ENCODE results near the gene LCA5L. TPM values are rescaled to one million over a fixed set of nuclear protein-coding genes. Genes with fewer than 3 reads are reported as not detected.

Gene LCA5L
- total RNA-seq, 2 experiments from 2014 or later = not detected

DNA sequence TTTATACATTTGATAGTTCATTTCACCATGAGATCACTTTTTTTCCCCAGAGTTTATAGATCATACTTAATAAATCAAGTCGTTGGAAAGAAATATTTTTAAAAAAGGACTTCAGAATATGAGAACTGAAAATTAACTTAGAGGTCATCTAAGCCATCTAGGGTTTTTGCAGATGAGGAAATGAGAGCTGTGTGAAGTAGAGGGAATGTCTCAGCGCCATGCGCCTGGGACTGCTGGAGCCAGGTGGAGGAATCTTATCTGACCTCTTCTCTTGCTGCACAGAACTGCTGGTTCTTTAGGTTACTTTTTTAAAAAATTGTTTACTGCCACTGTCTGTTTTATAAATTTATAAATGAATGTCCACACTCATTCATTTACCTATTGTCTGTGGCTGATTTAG lies 17.7 kb upstream of the LCA5L start:
- CTCF ChIA-PET = no interaction called here
- Mint-ChIP-seq H3K27me3 (no peaks in the 10 kb centered on the region), H3K4me3 (no peak overlapping the region), H3K36me3 (peaks cover 4% of the 10 kb centered on the region), H3K4me1 (peaks cover 4% of the 10 kb centered on the region), H3K27ac (no peak overlapping the region), H3K9me3 (ENCODE audit: low read depth) (no peaks in the 10 kb centered on the region)
- ATAC-seq (no peak), DNase-seq (no peak)

DNA sequence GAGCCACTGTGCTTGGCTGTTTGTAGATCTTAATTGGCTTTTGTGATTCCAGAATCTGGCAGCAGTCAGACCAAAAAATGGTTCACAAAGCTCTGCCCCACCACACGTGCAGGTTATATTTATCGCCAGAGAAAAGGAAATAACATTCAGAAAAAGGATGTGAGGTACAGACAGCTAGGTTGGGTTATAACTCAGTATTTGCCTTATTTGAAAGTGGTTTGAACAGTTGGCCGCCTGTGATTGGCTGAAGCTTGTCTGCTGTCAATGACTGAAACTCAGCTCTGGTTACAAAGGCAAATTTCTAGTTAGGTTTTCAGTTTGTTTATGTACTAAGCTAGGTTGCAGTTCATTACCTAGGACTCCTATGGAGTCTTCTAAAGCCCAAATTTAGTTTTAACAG lies 15.8 kb upstream of the LCA5L start:
- H3K36me3 Mint-ChIP-seq = peaks cover 4% of the 10 kb centered on the region
- no peaks in the 10 kb centered on the region for H3K9me3 Mint-ChIP-seq (ENCODE audit: low read depth)
- CTCF ChIA-PET = interaction anchor here (1.0 kb wide), 1 partner anchor 20 kb away, joined by 4 read pairs; no protein-coding TSS in a partner anchor
- peaks cover 4% of the 10 kb centered on the region for H3K4me1 Mint-ChIP-seq
- no peak overlapping the region for H3K27ac Mint-ChIP-seq
- DNase-seq (no peak), ATAC-seq (no peak)
- no peak overlapping the region for H3K4me3 Mint-ChIP-seq
- H3K27me3 Mint-ChIP-seq = no peaks in the 10 kb centered on the region

DNA sequence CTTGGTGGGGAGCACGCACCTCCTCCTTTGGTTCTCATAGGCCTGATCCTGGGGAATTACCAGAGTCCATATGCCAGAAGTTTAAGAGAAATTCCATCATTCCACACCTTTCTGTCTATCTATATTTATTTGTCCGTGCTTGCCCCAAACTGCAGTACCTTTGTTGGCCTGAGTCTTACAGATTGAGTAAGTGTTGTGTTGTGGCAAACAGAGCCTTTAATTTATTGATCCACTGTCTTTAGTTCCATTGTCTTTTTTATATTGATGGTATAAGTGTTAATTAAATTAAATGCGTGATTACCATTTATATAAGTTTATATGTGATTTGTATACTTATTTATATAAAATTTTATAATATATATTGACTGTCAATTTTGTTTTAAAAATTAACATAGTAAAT lies 11.1 kb upstream of the LCA5L start:
- H3K27ac Mint-ChIP-seq = no peak overlapping the region
- H3K4me3 Mint-ChIP-seq = no peak overlapping the region
- H3K9me3 Mint-ChIP-seq (ENCODE audit: low read depth) = no peaks in the 10 kb centered on the region
- peaks cover 4% of the 10 kb centered on the region for H3K4me1 Mint-ChIP-seq
- ATAC-seq (no peak), DNase-seq (no peak)
- H3K27me3 Mint-ChIP-seq = no peaks in the 10 kb centered on the region
- CTCF ChIA-PET = no interaction called here
- peaks cover 1% of the 10 kb centered on the region for H3K36me3 Mint-ChIP-seq

DNA sequence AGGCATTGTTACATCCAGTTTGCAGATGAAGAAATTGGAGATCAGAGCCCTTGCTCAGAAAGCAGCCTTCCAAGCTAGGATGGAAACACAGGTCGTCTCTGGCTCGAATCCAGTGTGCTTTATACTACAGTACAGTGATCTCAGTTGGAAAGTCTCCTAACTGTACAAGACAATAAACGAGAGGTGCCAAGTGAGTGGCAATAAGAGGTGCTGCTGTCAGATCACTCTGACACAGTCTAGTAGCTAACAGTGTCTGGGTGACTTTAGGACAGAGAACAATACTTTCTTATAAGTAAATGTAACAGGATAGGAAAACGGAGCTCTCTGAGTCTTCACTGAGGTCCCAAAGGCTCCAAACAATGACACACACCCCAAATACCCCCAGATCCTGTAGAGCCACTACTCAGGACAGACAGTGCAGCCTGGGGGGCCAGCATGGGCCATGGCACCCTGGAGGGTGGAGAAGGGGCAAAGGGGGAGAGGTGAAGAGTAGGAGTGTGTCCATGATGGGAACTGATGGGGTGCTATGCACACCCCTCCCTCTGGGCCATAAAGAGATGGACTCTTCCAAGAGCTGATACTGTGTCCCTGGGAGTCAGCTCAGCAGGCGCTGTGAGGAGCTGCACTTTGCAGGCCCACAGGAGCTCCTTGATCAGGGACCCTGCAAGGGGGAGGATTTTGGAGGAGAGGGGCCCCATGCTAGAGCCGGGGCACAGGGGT lies 9.5 kb upstream of the LCA5L start:
- no peaks in the 10 kb centered on the region for H3K9me3 Mint-ChIP-seq (ENCODE audit: low read depth)
- no peaks in the 10 kb centered on the region for H3K27me3 Mint-ChIP-seq
- H3K36me3 Mint-ChIP-seq = no peaks in the 10 kb centered on the region
- no peaks in the 10 kb centered on the region for H3K4me1 Mint-ChIP-seq
- CTCF ChIA-PET = no interaction called here
- H3K27ac Mint-ChIP-seq = no peak overlapping the region
- ATAC-seq = no peak
- H3K4me3 Mint-ChIP-seq = no peak overlapping the region
- no peak for DNase-seq

DNA sequence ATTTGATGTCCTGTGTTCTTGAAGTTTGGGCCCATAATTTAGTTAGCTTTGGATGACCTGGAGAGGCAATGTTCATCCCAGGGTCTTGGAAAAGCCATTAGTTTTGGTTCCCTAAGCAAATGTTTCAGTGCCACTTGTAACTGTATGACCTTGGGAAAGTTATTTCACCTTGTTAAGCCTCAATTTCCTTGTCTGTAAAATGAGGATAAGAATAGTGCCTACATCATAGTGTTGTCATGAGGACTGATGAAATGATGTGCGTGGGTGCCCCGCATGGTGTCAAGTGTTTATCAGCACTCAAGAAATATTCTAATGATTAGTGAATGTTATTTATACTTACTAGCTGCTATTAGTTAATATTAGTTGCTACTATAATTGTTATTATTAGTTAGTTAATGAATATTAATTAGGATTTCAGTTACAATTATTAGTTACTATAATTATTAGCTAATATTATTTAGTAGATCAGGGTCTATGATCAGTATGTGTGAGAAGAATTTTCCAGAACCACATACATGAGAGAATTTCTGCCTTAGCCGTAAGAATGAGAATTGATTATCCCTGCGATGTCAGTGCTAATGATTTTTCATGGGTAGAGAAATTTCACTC lies 8.1 kb upstream of the LCA5L start:
- no peaks in the 10 kb centered on the region for H3K27me3 Mint-ChIP-seq
- CTCF ChIA-PET = no interaction called here
- DNase-seq = no peak
- H3K36me3 Mint-ChIP-seq = no peaks in the 10 kb centered on the region
- no peak for ATAC-seq
- H3K4me1 Mint-ChIP-seq = no peaks in the 10 kb centered on the region
- H3K27ac Mint-ChIP-seq = no peak overlapping the region
- H3K4me3 Mint-ChIP-seq = no peak overlapping the region
- H3K9me3 Mint-ChIP-seq (ENCODE audit: low read depth) = no peaks in the 10 kb centered on the region

DNA sequence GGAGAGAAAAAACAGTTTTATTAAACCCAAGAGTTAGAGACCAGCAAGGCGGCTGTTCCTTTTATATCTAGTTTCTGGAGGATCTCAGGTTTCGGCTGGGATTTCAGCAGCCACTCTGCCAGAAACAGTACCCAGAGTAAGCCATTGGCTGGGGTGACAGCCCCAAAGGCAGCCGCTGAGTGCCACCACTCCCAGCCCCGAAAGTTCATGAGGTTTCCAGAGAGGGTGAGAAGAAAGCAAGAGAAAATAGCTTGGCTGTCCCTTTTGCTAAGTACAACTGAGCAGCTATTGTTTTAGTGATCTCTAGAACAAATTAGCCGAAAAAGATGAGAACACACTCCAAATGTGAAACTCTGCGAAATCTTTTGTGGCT lies 7.4 kb upstream of the LCA5L start:
- Mint-ChIP-seq H3K27ac (no peak overlapping the region), H3K9me3 (ENCODE audit: low read depth) (no peaks in the 10 kb centered on the region), H3K27me3 (peaks cover 3% of the 10 kb centered on the region), H3K4me1 (no peaks in the 10 kb centered on the region), H3K36me3 (no peaks in the 10 kb centered on the region), H3K4me3 (no peak overlapping the region)
- ATAC-seq (no peak), DNase-seq (no peak)
- CTCF ChIA-PET = no interaction called here

DNA sequence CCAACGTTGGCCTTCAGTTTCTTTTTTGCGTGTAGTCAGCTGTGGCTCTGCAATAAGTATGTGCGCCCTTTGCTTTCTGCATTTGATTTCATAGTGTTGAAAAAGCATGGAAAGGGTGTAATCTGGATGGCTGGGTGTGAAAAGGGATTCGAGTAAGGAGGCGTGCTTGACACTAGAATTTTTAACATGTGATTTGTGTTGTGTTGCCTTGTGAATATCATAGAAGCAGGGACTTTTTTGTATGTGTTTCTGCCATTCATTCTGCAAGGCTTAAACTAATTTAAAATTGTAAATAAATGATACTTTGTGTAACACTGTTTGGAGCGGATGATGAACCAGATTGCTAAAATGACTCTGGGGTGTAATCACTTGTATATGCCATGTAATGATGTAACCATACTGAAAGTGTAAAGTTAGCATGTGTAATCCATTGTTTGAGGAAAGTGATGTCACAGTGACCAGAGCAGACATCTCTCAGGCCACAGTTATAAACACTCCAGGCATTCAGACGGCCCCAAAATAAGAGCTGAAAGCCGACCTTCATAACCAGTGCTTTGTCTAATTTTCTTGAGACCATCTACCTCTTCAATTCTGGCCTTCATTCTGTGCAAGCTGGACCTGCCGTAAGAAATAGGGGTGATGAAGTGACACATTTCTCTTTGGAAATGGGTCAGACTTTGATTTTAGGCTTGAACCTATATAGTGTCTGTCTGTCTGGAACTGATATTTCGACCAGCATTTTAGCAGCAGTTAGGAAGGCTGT lies 6.8 kb upstream of the LCA5L start:
- H3K4me1 Mint-ChIP-seq = no peaks in the 10 kb centered on the region
- CTCF ChIA-PET = no interaction called here
- H3K27me3 Mint-ChIP-seq = peaks cover 3% of the 10 kb centered on the region
- ATAC-seq (no peak), DNase-seq (no peak)
- H3K4me3 Mint-ChIP-seq = no peak overlapping the region
- H3K27ac Mint-ChIP-seq = no peak overlapping the region
- H3K9me3 Mint-ChIP-seq (ENCODE audit: low read depth) = no peaks in the 10 kb centered on the region
- no peaks in the 10 kb centered on the region for H3K36me3 Mint-ChIP-seq

DNA sequence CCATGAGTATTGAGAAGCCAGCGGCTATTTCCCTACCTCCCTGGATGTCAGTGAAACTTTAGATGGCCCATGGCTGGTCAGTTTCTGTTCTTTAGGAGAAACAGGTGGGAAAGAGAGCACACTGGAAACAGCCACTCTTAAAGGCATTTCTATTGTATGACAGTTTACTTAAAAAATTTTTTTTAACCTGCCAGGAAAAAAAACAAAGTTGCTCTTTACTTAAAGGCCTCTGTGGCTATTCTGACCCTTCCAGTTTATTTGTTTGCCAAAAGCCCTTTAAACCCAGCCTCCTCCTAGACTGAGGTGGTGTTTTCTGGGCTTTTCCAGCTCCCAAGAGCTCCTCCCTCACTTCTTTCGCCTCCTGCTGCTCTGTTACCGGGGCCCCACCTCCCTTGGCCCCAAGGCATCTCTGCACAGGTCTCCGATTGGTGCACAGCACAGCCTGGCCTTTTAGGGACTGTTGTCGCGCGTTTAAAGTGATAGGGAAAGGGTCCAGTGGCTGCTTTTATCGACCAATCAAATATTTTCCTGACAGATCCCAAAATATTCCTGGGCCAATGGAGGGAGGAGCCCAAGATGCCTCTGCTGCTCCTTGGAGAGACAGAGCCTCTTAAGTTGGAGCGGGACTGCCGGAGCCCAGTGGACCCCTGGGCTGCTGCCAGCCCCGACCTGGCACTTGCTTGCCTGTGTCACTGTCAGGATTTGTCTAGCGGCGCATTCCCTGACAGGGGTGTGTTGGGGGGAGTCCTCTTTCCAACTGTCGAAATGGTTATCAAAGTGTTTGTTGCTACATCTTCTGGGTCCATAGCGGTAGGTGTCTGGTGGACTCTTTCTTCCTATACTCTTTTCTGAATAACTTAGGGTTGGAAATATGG lies 6.0 kb upstream of the LCA5L start, which contains the start of gene SH3BGR:
Gene SH3BGR (plus strand): TSS at position 639 of the 875 bp plus-strand sequence. CDS start 127 bp downstream, at position 766.
- no peaks in the 10 kb centered on the region for H3K9me3 Mint-ChIP-seq (ENCODE audit: low read depth)
- peaks cover 3% of the 10 kb centered on the region for H3K27me3 Mint-ChIP-seq
- CTCF ChIA-PET = no interaction called here
- H3K4me1 Mint-ChIP-seq = peaks cover 6% of the 10 kb centered on the region
- no peak for DNase-seq
- no peaks in the 10 kb centered on the region for H3K36me3 Mint-ChIP-seq
- ATAC-seq = no peak
- no peak within 1 kb of the TSS for H3K4me3 Mint-ChIP-seq
- no peak within 1 kb of the TSS for H3K27ac Mint-ChIP-seq

DNA sequence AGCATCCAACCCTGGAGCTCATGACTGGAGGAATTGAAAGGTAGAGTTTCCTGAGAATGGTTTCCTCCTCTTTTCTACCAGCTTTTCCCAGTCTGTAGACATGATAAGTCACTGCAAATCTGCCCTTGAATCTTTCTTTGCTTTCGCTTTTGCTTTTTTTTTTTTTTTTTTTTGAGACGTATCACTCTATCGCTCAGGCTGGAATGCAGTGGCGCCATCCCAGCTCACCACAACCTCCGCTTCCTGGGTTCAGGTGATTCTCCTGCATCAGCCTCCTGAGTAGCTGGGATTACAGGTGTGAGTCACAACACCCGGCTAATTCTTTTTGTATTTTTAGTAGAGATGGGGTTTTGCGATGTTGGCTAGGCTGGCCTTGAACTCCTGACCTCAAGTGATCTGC lies 1.7 kb upstream of the LCA5L start:
- no peak for ATAC-seq
- no peak for DNase-seq
- Mint-ChIP-seq H3K36me3 (no peaks in the 10 kb centered on the region), H3K9me3 (ENCODE audit: low read depth) (no peaks in the 10 kb centered on the region), H3K27me3 (peaks cover 19% of the 10 kb centered on the region), H3K27ac (no peak overlapping the region), H3K4me3 (no peak overlapping the region), H3K4me1 (peaks cover 20% of the 10 kb centered on the region)
- CTCF ChIA-PET = interaction anchor here (0.6 kb wide), 1 partner anchor 48 kb away, joined by 3 read pairs; no protein-coding TSS in a partner anchor

DNA sequence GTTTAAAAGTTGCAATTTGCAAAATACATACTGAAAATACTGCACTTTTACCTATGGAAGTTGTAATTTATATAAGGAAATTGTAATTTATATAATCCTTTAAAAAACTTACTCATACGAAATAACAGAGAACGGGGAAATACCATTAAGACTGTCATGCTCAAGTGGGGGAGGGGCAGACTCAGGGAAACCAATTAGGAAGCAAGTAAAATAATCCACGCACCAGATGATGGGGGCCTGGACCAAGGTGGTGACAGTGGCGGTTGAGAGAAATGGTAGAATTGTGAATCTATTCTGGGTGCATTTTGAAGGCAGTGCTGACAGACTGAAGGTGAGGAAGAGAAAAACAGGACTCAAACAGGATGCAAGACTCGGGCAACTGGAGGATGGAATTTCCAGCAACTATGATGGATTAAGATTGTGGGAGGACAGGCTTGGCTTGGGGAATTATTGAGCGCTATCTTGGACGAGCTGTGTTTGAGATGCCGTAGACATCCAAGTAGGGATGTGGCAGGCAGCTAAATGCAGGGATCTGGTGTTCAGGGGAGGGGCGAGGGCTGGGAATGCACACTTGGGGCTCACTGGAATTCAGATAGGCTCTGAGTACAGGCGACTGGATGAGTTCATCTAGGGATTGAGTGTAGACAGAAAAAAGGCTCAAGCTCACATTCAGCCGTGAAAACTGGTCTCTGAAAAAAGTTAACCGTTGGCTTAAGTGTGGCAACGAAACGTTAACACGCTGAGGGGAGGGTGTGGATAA lies 977 bp downstream of the LCA5L start:
- CTCF ChIA-PET = interaction anchor here (0.9 kb wide), 2 partner anchors 46 to 99 kb away, joined by 3 to 4 read pairs; no protein-coding TSS in a partner anchor
- Mint-ChIP-seq H3K4me3 (peak overlapping the region; percentile 86), H3K27ac (peak overlapping the region; percentile 74), H3K9me3 (ENCODE audit: low read depth) (no peaks in the 10 kb centered on the region), H3K27me3 (peaks cover 22% of the 10 kb centered on the region), H3K36me3 (no peaks in the 10 kb centered on the region), H3K4me1 (peaks cover 20% of the 10 kb centered on the region)
- ATAC-seq (no peak), DNase-seq (no peak)

DNA sequence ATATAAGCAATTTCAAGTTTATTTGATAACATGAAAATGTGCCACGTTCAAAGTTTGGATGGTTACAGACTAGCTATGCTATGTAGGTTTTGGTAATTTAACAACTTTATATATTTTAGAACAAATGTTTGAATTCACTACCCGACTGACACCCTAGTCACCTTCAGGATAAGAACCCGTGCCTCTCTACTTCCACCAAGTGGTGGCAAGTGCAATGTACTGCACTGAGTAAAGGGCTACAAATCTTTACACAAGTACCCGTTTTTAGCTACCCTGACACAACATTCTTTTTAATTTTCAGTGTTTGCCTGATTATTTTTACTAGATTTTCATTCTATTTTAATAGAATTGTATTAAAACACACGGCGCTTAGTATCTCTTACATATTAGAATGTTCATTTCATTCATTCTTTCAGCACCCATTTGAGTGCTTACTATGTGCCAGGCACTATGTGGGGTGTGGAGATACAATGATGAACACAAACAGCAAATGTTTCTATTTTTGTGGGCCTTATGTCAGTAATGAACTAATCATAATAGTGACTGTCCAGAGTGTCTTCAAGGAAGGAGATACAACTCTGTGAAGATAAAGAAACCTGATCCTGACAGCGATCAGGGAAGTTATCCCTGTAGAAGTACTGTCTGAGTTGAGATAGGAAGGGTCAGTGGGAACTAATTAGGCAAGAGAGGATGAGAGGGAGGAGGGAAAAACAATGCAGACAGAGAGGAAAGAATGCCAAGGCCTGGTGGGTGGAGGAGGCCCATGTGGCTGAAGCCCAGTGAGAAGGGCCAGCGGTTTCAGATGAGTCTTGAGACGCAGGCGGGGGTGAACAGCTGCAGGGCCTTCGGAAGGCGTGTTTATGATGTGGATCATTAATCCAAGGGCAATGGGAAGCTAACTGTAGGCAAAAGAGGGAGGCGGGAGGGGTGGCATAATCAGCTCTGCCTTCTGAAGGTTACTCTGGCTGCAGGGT lies 3.8 kb downstream of the LCA5L start:
- ATAC-seq = peak; percentile 29
- CTCF ChIA-PET = interaction anchor here (0.9 to 1.6 kb wide), 7 partner anchors 14 to 259 kb away, joined by 3 to 7 read pairs (median 4); no protein-coding TSS in a partner anchor

More for the DNA sequence above, 3.8 kb downstream of the LCA5L start:
- Mint-ChIP-seq H3K27ac (no peak overlapping the region), H3K27me3 (peaks cover 33% of the 10 kb centered on the region), H3K4me1 (peaks cover 17% of the 10 kb centered on the region), H3K4me3 (no peak overlapping the region), H3K9me3 (ENCODE audit: low read depth) (no peaks in the 10 kb centered on the region), H3K36me3 (no peaks in the 10 kb centered on the region)
- peak; percentile 64 for DNase-seq

All from activated CD8-positive, alpha-beta memory T cell treated with anti-CD3 and anti-CD28 coated beads, Interleukin-2, amount 10 ng/mL, durations not matched to agents 7 days and 5 days (primary cell).